ENCODE data around the gene UBC. TPM values are rescaled to one million over a fixed set of nuclear protein-coding genes. Genes with fewer than 3 reads are reported as not detected.

Gene UBC
- total RNA-seq, 5 donors from 2014 or later (not counting 1 experiment from before 2014, with no cell fraction given) = 786 to 1,410 (median 885) TPM

DNA sequence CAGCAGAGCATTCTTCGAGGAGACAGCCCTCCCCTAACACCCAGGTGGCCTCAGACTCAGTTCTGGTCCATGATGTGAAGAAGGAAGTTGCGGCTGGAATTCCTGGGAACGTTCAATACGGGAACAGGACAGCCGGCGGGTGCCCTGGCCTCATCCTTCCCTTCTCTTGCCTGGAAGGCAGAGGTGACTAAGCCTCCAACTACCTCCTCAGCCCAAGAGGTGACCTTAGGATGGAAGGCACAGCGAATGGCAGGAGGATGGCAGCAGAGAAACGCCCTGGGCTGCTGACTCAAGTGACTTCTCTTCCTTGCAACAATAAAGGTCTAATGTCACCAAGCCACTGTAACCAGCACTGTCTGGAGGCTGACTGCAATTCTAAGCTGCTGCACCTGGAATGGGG is 38.4 kb upstream of the UBC start:
- CTCF ChIA-PET = interaction anchor here in 1 of 2 donors (0.6 kb wide), 1 partner anchor 1207 kb away, joined by 3 read pairs; no protein-coding TSS in a partner anchor
- no peaks in the 10 kb centered on the region for H3K4me1 ChIP-seq (ENCODE audit: control insufficient read depth in 1 of 2, extremely low read depth in 1 of 2, insufficient read depth in 2 of 2, low read length in 2 of 2)
- Mint-ChIP-seq H3K36me3 (peaks cover 47% of the 10 kb centered on the region), H3K9me3 (no peaks in the 10 kb centered on the region), H3K4me3 (no peak overlapping the region), H3K27ac (no peak overlapping the region), H3K27me3 (no peaks in the 10 kb centered on the region), H3K4me1 (no peaks in the 10 kb centered on the region)
- ATAC-seq (replicated peaks in 1 of 4) (no peak), DNase-seq (no peak)
- peaks cover 39 to 61% of the 10 kb centered on the region in 2 donors for H3K36me3 ChIP-seq (ENCODE audit: control insufficient read depth in 2 of 2, extremely low read depth in 1 of 2, insufficient read depth in 1 of 2, low read length in 1 of 2)
- no peak overlapping the region for H3K4me3 ChIP-seq (ENCODE audit: control insufficient read depth in 1 of 2, extremely low read depth in 1 of 2, low read length in 1 of 2)
- H3K9me3 ChIP-seq = no peaks in the 10 kb centered on the region
- no peak overlapping the region for H3K27ac ChIP-seq (ENCODE audit: low read length)
- H3K27me3 ChIP-seq (replicated peaks in 1 of 2; ENCODE audit: control insufficient read depth in 2 of 2, extremely low read depth in 1 of 2, insufficient read depth in 2 of 2, low read length in 1 of 2) = no peaks in the 10 kb centered on the region
- POLR2A ChIA-PET = no interaction called here
- 95% methylated on average over 3 of the region's 8 CpGs for WGBS (ENCODE audit: insufficient coverage)

GRCh38 chr12:124952295-124952694 is 37.8 kb upstream of the UBC start:
- POLR2A ChIA-PET = no interaction called here
- peaks cover 43% of the 10 kb centered on the region for H3K36me3 Mint-ChIP-seq
- no peak overlapping the region for H3K27ac ChIP-seq (ENCODE audit: low read length)
- H3K27me3 Mint-ChIP-seq = no peaks in the 10 kb centered on the region
- H3K27ac Mint-ChIP-seq = no peak overlapping the region
- H3K9me3 Mint-ChIP-seq = no peaks in the 10 kb centered on the region
- no peaks in the 10 kb centered on the region for H3K27me3 ChIP-seq (replicated peaks in 1 of 2; ENCODE audit: control insufficient read depth in 2 of 2, extremely low read depth in 1 of 2, insufficient read depth in 2 of 2, low read length in 1 of 2)
- WGBS (ENCODE audit: insufficient coverage) = 99% methylated on average over 14 of the region's 17 CpGs
- peaks cover 39 to 63% of the 10 kb centered on the region in 2 donors for H3K36me3 ChIP-seq (ENCODE audit: control insufficient read depth in 2 of 2, extremely low read depth in 1 of 2, insufficient read depth in 1 of 2, low read length in 1 of 2)
- no peak for DNase-seq
- H3K4me3 Mint-ChIP-seq = no peak overlapping the region
- CTCF ChIA-PET = no interaction called here
- ATAC-seq (replicated peaks in 1 of 4) = no peak
- no peaks in the 10 kb centered on the region for H3K4me1 Mint-ChIP-seq
- no peak overlapping the region for H3K4me3 ChIP-seq (ENCODE audit: control insufficient read depth in 1 of 2, extremely low read depth in 1 of 2, low read length in 1 of 2)
- no peaks in the 10 kb centered on the region for H3K9me3 ChIP-seq
- no peaks in the 10 kb centered on the region for H3K4me1 ChIP-seq (ENCODE audit: control insufficient read depth in 1 of 2, extremely low read depth in 1 of 2, insufficient read depth in 2 of 2, low read length in 2 of 2)

GRCh38 chr12:124949779-124950728 is 35.6 kb upstream of the UBC start:
- WGBS (ENCODE audit: insufficient coverage) = 95% methylated on average over 38 of the region's 47 CpGs
- H3K27ac Mint-ChIP-seq = no peak overlapping the region
- peaks cover 29 to 51% of the 10 kb centered on the region in 2 donors for H3K36me3 ChIP-seq (ENCODE audit: control insufficient read depth in 2 of 2, extremely low read depth in 1 of 2, insufficient read depth in 1 of 2, low read length in 1 of 2)

GRCh38 chr12:124949066-124949465 is 34.6 kb upstream of the UBC start:
- H3K4me3 ChIP-seq (ENCODE audit: control insufficient read depth in 1 of 2, extremely low read depth in 1 of 2, low read length in 1 of 2) = no peak overlapping the region
- no peak overlapping the region for H3K27ac ChIP-seq (ENCODE audit: low read length)
- DNase-seq = no peak
- no peaks in the 10 kb centered on the region for H3K27me3 ChIP-seq (replicated peaks in 1 of 2; ENCODE audit: control insufficient read depth in 2 of 2, extremely low read depth in 1 of 2, insufficient read depth in 2 of 2, low read length in 1 of 2)
- peaks cover 27 to 47% of the 10 kb centered on the region in 2 donors for H3K36me3 ChIP-seq (ENCODE audit: control insufficient read depth in 2 of 2, extremely low read depth in 1 of 2, insufficient read depth in 1 of 2, low read length in 1 of 2)
- Mint-ChIP-seq H3K27me3 (no peaks in the 10 kb centered on the region), H3K27ac (no peak overlapping the region), H3K4me3 (no peak overlapping the region), H3K9me3 (no peaks in the 10 kb centered on the region), H3K4me1 (no peaks in the 10 kb centered on the region), H3K36me3 (peaks cover 39% of the 10 kb centered on the region)
- POLR2A ChIA-PET = no interaction called here
- H3K9me3 ChIP-seq = no peaks in the 10 kb centered on the region
- CTCF ChIA-PET = no interaction called here
- no peak for ATAC-seq (replicated peaks in 1 of 4)
- H3K4me1 ChIP-seq (ENCODE audit: control insufficient read depth in 1 of 2, extremely low read depth in 1 of 2, insufficient read depth in 2 of 2, low read length in 2 of 2) = no peaks in the 10 kb centered on the region
- WGBS (ENCODE audit: insufficient coverage) = 97% methylated on average over 9 of the region's 12 CpGs

More at GRCh38 chr12:124949779-124950728, 35.6 kb upstream of the UBC start:
- H3K4me1 ChIP-seq (ENCODE audit: control insufficient read depth in 1 of 2, extremely low read depth in 1 of 2, insufficient read depth in 2 of 2, low read length in 2 of 2) = no peaks in the 10 kb centered on the region
- no peaks in the 10 kb centered on the region for H3K9me3 ChIP-seq
- POLR2A ChIA-PET = no interaction called here
- ATAC-seq (replicated peaks in 1 of 4) (no peak), DNase-seq (no peak)
- Mint-ChIP-seq H3K4me1 (no peaks in the 10 kb centered on the region), H3K4me3 (no peak overlapping the region), H3K9me3 (no peaks in the 10 kb centered on the region), H3K27me3 (no peaks in the 10 kb centered on the region), H3K36me3 (peaks cover 41% of the 10 kb centered on the region)
- CTCF ChIA-PET = no interaction called here
- H3K4me3 ChIP-seq (ENCODE audit: control insufficient read depth in 1 of 2, extremely low read depth in 1 of 2, low read length in 1 of 2) = no peak overlapping the region
- H3K27ac ChIP-seq (ENCODE audit: low read length) = no peak overlapping the region
- no peaks in the 10 kb centered on the region for H3K27me3 ChIP-seq (replicated peaks in 1 of 2; ENCODE audit: control insufficient read depth in 2 of 2, extremely low read depth in 1 of 2, insufficient read depth in 2 of 2, low read length in 1 of 2)

DNA sequence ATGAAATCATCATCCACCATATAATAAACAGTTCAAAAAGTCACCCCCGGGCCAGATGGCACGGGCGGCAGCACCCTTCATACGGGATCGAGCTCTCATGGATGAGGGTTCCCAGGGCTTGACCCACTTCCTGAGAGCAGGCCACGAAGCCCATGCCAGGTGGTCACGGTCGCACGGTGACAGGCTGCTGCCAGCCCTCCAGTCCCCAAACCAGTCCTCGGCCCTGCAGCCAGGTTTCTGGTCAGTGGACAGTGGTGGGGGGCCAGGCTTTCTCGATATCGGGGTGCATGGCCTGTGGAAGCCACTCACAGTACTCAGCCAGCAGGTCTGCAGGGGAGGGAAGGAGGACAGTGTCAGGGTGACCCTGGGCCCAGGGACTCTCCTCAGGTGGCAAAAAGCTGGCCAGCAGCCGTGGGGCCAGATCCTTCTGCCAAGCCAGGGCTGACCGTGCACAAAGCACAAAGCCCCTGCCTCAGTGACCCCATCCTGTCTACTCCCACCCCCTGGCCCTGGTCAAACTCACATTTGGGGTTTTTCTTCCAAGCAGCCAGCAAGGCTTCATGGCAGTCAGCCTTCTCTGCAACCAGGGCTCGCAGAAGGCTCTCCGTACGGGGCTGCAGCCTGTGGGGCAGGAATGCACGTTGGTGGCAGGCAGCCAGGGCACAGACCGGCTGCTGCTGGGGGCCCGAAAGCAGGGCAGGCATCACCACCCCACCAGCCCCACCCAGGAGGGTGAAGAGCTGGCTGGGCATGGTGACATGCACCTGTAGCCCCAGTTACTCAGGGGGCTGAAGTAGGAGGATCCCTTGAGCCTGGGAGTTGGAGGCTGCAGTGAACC is 33.3 kb upstream of the UBC start:
- Histone ChIP-seq H3K9me3 (no peaks in the 10 kb centered on the region), H3K27ac (ENCODE audit: low read length) (no peak overlapping the region), H3K4me3 (ENCODE audit: control insufficient read depth in 1 of 2, extremely low read depth in 1 of 2, low read length in 1 of 2) (no peak overlapping the region), H3K36me3 (ENCODE audit: control insufficient read depth in 2 of 2, extremely low read depth in 1 of 2, insufficient read depth in 1 of 2, low read length in 1 of 2) (peaks cover 25 to 39% of the 10 kb centered on the region in 2 donors), H3K4me1 (ENCODE audit: control insufficient read depth in 1 of 2, extremely low read depth in 1 of 2, insufficient read depth in 2 of 2, low read length in 2 of 2) (no peaks in the 10 kb centered on the region), H3K27me3 (replicated peaks in 1 of 2; ENCODE audit: control insufficient read depth in 2 of 2, extremely low read depth in 1 of 2, insufficient read depth in 2 of 2, low read length in 1 of 2) (no peaks in the 10 kb centered on the region)
- WGBS (ENCODE audit: insufficient coverage) = 99% methylated on average over 16 of the region's 20 CpGs
- Mint-ChIP-seq H3K9me3 (no peaks in the 10 kb centered on the region), H3K4me3 (no peak overlapping the region), H3K27ac (no peak overlapping the region), H3K27me3 (no peaks in the 10 kb centered on the region), H3K4me1 (no peaks in the 10 kb centered on the region), H3K36me3 (peaks cover 38% of the 10 kb centered on the region)
- ATAC-seq (replicated peaks in 1 of 4) = no peak
- no peak for DNase-seq
- POLR2A ChIA-PET = no interaction called here
- CTCF ChIA-PET = no interaction called here

DNA sequence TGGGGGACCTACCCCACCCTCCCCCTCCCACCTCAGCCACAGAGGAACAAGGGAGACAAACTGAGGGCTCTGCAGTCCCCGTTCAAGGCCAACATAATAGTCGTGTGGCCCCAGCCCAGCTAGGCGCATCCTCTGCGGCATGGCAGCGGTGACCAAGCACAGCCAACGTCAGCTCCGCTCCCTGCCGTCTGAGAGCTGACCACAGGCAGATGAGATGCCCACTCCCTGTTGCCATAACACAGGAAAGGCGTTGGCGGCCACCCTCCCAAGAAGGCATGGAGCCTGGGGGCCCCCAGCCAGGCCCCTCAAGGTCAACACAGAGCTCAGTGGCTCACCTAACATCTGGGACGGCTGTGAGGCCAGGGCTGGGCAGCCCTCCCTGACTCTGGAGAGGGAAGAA is 32.6 kb upstream of the UBC start:
- Mint-ChIP-seq H3K36me3 (peaks cover 38% of the 10 kb centered on the region), H3K4me3 (no peak overlapping the region), H3K27me3 (no peaks in the 10 kb centered on the region), H3K4me1 (peaks cover 0 to 2% (median 0%) of the 10 kb centered on the region in 3 donors), H3K9me3 (no peaks in the 10 kb centered on the region), H3K27ac (no peak overlapping the region)
- Histone ChIP-seq H3K4me3 (ENCODE audit: control insufficient read depth in 1 of 2, extremely low read depth in 1 of 2, low read length in 1 of 2) (no peak overlapping the region), H3K27me3 (replicated peaks in 1 of 2; ENCODE audit: control insufficient read depth in 2 of 2, extremely low read depth in 1 of 2, insufficient read depth in 2 of 2, low read length in 1 of 2) (no peaks in the 10 kb centered on the region), H3K4me1 (ENCODE audit: control insufficient read depth in 1 of 2, extremely low read depth in 1 of 2, insufficient read depth in 2 of 2, low read length in 2 of 2) (no peaks in the 10 kb centered on the region), H3K9me3 (no peaks in the 10 kb centered on the region), H3K27ac (ENCODE audit: low read length) (no peak overlapping the region), H3K36me3 (ENCODE audit: control insufficient read depth in 2 of 2, extremely low read depth in 1 of 2, insufficient read depth in 1 of 2, low read length in 1 of 2) (peaks cover 22 to 38% of the 10 kb centered on the region in 2 donors)
- WGBS (ENCODE audit: insufficient coverage) = 96% methylated on average over 9 of the region's 11 CpGs
- DNase-seq (no peak), ATAC-seq (replicated peaks in 1 of 4) (no peak)
- POLR2A ChIA-PET = no interaction called here
- CTCF ChIA-PET = interaction anchor here in 1 of 2 donors (0.7 kb wide), 1 partner anchor 613 kb away, joined by 3 read pairs; no protein-coding TSS in a partner anchor

Measured in T-cell (primary cell).